SK-N-SH treated with all-trans-retinoic acid at 6 μM for 48 hours (cell line): ENCODE data around the gene KRT82.

Source experiments
- ATAC-seq: fragments of 200-7000 bp; cut with Tn5 transposase; 3 replicates; pipeline ENCODE4 v1.9.1; 2020; ENCODE audit warnings: mild to moderate bottlenecking, moderate library complexity
- ARNTL ChIP-seq: fragments of 450-650 bp; formaldehyde crosslinking; IDR thresholded peaks from 2 replicates; pipeline ENCODE4 v1.5.0; 2020; ENCODE audit warnings: low read depth, mild to moderate bottlenecking, moderate library complexity, borderline replicate concordance
- BACH2 ChIP-seq: fragments of 250-450 bp; sonication (Bioruptor Pico); IDR thresholded peaks from 2 replicates; pipeline ENCODE4 v1.9.0; 2021; ENCODE audit warnings: mild to moderate bottlenecking, borderline replicate concordance
- CREB5 ChIP-seq: fragments of 250-450 bp; sonication (Bioruptor Pico); IDR thresholded peaks from 2 replicates; pipeline ENCODE4 v1.5.1; 2020; ENCODE audit warnings: low read depth, mild to moderate bottlenecking, moderate library complexity
- CSDC2 ChIP-seq: fragments of 250-450 bp; sonication (Bioruptor Pico); IDR thresholded peaks from 2 replicates; pipeline ENCODE4 v1.5.0; 2020; ENCODE audit warnings: mild to moderate bottlenecking, moderate library complexity
- CSRNP3 ChIP-seq: fragments of 250-450 bp; sonication (Bioruptor Pico); IDR thresholded peaks from 2 replicates; pipeline ENCODE4 v1.5.1; 2021; ENCODE audit warnings: mild to moderate bottlenecking, moderate library complexity
- ESRRG ChIP-seq: fragments of 250-450 bp; sonication (Bioruptor Pico); IDR thresholded peaks from 2 replicates; pipeline ENCODE4 v1.6.1; 2021; ENCODE audit warnings: mild to moderate bottlenecking
- GLIS3 ChIP-seq: fragments of 250-450 bp; sonication (Bioruptor Pico); IDR thresholded peaks from 2 replicates; pipeline ENCODE4 v1.5.0; 2020; ENCODE audit warnings: mild to moderate bottlenecking, moderate library complexity
- ISL1 ChIP-seq: fragments of 250-450 bp; sonication (Bioruptor Pico); IDR thresholded peaks from 2 replicates; pipeline ENCODE4 v2.1.2; 2022; ENCODE audit warnings: mild to moderate bottlenecking, moderate library complexity
- OSR1 ChIP-seq: fragments of 250-450 bp; sonication (Bioruptor Pico); IDR thresholded peaks from 2 replicates; pipeline ENCODE4 v1.8.0; 2022; ENCODE audit warnings: moderate library complexity, mild to moderate bottlenecking, inconsistent platforms
- PATZ1 ChIP-seq: fragments of 250-450 bp; sonication (Bioruptor Pico); IDR thresholded peaks from 2 replicates; pipeline ENCODE4 v1.8.0; 2020; ENCODE audit warnings: mild to moderate bottlenecking, moderate library complexity, borderline replicate concordance
- POU6F1 ChIP-seq: fragments of 250-450 bp; sonication (Bioruptor Pico); IDR thresholded peaks from 2 replicates; pipeline ENCODE4 v1.8.0; 2021; ENCODE audit warnings: low read depth, mild to moderate bottlenecking, moderate library complexity, borderline replicate concordance
- PPARA ChIP-seq: fragments of 250-450 bp; sonication (Bioruptor Pico); IDR thresholded peaks from 2 replicates; pipeline ENCODE4 v1.5.0; 2020; ENCODE audit warnings: mild to moderate bottlenecking, borderline replicate concordance
- RARB ChIP-seq: fragments of 250-450 bp; sonication (Bioruptor Pico); IDR thresholded peaks from 2 replicates; pipeline ENCODE4 v1.8.0; 2021; ENCODE audit warnings: mild to moderate bottlenecking, moderate library complexity
- TCF4 ChIP-seq: fragments of 250-450 bp; sonication (Bioruptor Pico); IDR thresholded peaks from 2 replicates; pipeline ENCODE4 v1.8.0; 2021; ENCODE audit warnings: mild to moderate bottlenecking, moderate library complexity, borderline replicate concordance
- TOX ChIP-seq: fragments of 250-450 bp; sonication (Bioruptor Pico); IDR thresholded peaks from 2 replicates; pipeline ENCODE4 v1.8.0; 2021; ENCODE audit warnings: mild to moderate bottlenecking, moderate library complexity, borderline replicate concordance
- TSHZ2 ChIP-seq: fragments of 250-450 bp; sonication (Bioruptor Pico); IDR thresholded peaks from 2 replicates; pipeline ENCODE4 v1.5.0; 2020; ENCODE audit warnings: mild to moderate bottlenecking, moderate library complexity
- ZC3H10 ChIP-seq: fragments of 250-450 bp; sonication (Bioruptor Pico); IDR thresholded peaks from 2 replicates; pipeline ENCODE4 v1.5.1; 2021; ENCODE audit warnings: mild to moderate bottlenecking, moderate library complexity
- ZFP3 ChIP-seq: fragments of 250-450 bp; sonication (Bioruptor Pico); IDR thresholded peaks from 2 replicates; pipeline ENCODE4 v1.5.0; 2020; ENCODE audit warnings: mild to moderate bottlenecking, moderate library complexity
- ZFP30 ChIP-seq: fragments of 450-650 bp; formaldehyde crosslinking; IDR thresholded peaks from 2 replicates; pipeline ENCODE4 v1.5.0; 2022; ENCODE audit warnings: mild to moderate bottlenecking, moderate library complexity
- ZNF565 ChIP-seq: fragments of 450-650 bp; formaldehyde crosslinking; conservative IDR thresholded peaks from 2 replicates; pipeline ENCODE4 v1.5.0; 2020; ENCODE audit warnings: low read depth, mild to moderate bottlenecking, moderate library complexity
- ZNF70 ChIP-seq: fragments of 450-650 bp; formaldehyde crosslinking; IDR thresholded peaks from 2 replicates; pipeline ENCODE4 v1.5.0; 2020; ENCODE audit warnings: mild to moderate bottlenecking, moderate library complexity
- ZNF8 ChIP-seq: fragments of 450-650 bp; formaldehyde crosslinking; IDR thresholded peaks from 2 replicates; pipeline ENCODE4 v1.5.0; 2020; ENCODE audit warnings: mild to moderate bottlenecking, moderate library complexity

The KRT82 gene

GRCh38 chr12:52407918-52408317 lies 1.8 kb upstream of the KRT82 start (continued):
- TF ChIP-seq CREB5 (no peak), ZNF8 (CRISPR knock-in tag) (no peak), RARB (CRISPR knock-in tag) (no peak), ARNTL (CRISPR knock-in tag) (no peak)

GRCh38 chr12:52404951-52405350 lies 1.2 kb downstream of the KRT82 start:
- no peak for TF ChIP-seq TOX (CRISPR knock-in tag)
- TF ChIP-seq POU6F1: no peak
- TF ChIP-seq ZNF70 (CRISPR knock-in tag): no peak
- no peak for TF ChIP-seq TCF4 (CRISPR knock-in tag)
- TF ChIP-seq CSRNP3 (CRISPR knock-in tag): no peak
- no peak for TF ChIP-seq ZNF8 (CRISPR knock-in tag)
- TF ChIP-seq ISL1: no peak
- TF ChIP-seq ZNF565 (CRISPR knock-in tag): no peak
- no peak for TF ChIP-seq ESRRG (CRISPR knock-in tag)
- ATAC-seq: no peak

GRCh38 chr12:52403561-52403960 lies 2.6 kb downstream of the KRT82 start:
- TF ChIP-seq ZFP3 (no peak), ZNF565 (CRISPR knock-in tag) (no peak), CSRNP3 (CRISPR knock-in tag) (no peak), ISL1 (no peak)
- no peak for ATAC-seq

- ATAC-seq: no peak
- TF ChIP-seq POU6F1: no peak
- TF ChIP-seq BACH2 (CRISPR knock-in tag): no peak
- TF ChIP-seq ZFP3: no peak
- no peak for TF ChIP-seq CREB5
- no peak for TF ChIP-seq PATZ1
- TF ChIP-seq ZC3H10: no peak
- TF ChIP-seq ZNF565 (CRISPR knock-in tag): no peak
- TF ChIP-seq PPARA (CRISPR knock-in tag): no peak
- TF ChIP-seq GLIS3 (CRISPR knock-in tag): no peak
- TF ChIP-seq ZNF70 (CRISPR knock-in tag): no peak
- TF ChIP-seq OSR1 (CRISPR knock-in tag): no peak
- TF ChIP-seq CSDC2 (CRISPR knock-in tag): no peak
- TF ChIP-seq TSHZ2 (CRISPR knock-in tag): no peak
- TF ChIP-seq ZFP30: no peak
- TF ChIP-seq ESRRG (CRISPR knock-in tag): no peak
- no peak for TF ChIP-seq ARNTL (CRISPR knock-in tag)
- no peak for TF ChIP-seq RARB (CRISPR knock-in tag)
Observed at GRCh38 chr12:52402873-52403540, 3.1 kb downstream of the KRT82 start.
